Epithelial cell of esophagus (primary cell): ENCODE measurements around the gene AFAP1L2.

Experiments
- DNase-seq: peaks from one replicate; pipeline ENCODE4 v3.0.0; 2010; ENCODE audit warnings: low read depth
- H3K4me3 ChIP-seq: 2 replicates; pipeline ENCODE4 v1.5.1; 2011; ENCODE audit warnings: mild to moderate bottlenecking, low read length, control low read depth
- CTCF ChIP-seq: IDR thresholded peaks from 2 replicates; pipeline ENCODE4 v1.5.1; 2011; ENCODE audit warnings: low read depth, mild to moderate bottlenecking, low read length, control low read depth, inconsistent platforms; ENCODE audit not compliant: insufficient read depth; ENCODE audit errors: missing control alignments

Gene AFAP1L2

GRCh38 chr10:114427124-114427852 is 23.0 kb upstream of the AFAP1L2 start:
- TF ChIP-seq CTCF: no peak
- no peak overlapping the region for H3K4me3 ChIP-seq
- no peak for DNase-seq

GRCh38 chr10:114426476-114426875 is 22.2 kb upstream of the AFAP1L2 start:
- no peak overlapping the region for H3K4me3 ChIP-seq
- no peak for TF ChIP-seq CTCF
- no peak for DNase-seq

GRCh38 chr10:114420811-114421485 is 16.6 kb upstream of the AFAP1L2 start:
- TF ChIP-seq CTCF: no peak
- H3K4me3 ChIP-seq: no peak overlapping the region
- peak; percentile 75 for DNase-seq

- peak; percentile 57 for DNase-seq
- no peak overlapping the region for H3K4me3 ChIP-seq
- TF ChIP-seq CTCF: no peak
These were observed 13.8 kb upstream of the AFAP1L2 start for GRCh38 chr10:114418109-114418508.

- TF ChIP-seq CTCF: no peak
- H3K4me3 ChIP-seq: no peak overlapping the region
- peak; percentile 90 for DNase-seq
These were observed 8.8 kb upstream of the AFAP1L2 start for GRCh38 chr10:114412907-114413797.

- TF ChIP-seq CTCF: no peak
- DNase-seq: peak; percentile 52
- no peak overlapping the region for H3K4me3 ChIP-seq
These were observed 4.7 kb upstream of the AFAP1L2 start for GRCh38 chr10:114408968-114409444.
